GM19324 (cell line): ENCODE data around the gene ZBTB45.
A peak's percentile ranks its signal among the peaks of the same experiment; 100 is the strongest.
"Not testable (repeated sequence)": the region's sequence is repeated elsewhere in the genome, so short reads cannot be mapped to it uniquely, and the experiment has no call there.

Experiments used
- ATAC-seq: cut with Tn5 transposase; IDR thresholded peaks from one replicate; pipeline ENCODE4 v1.9.1; 2021; ENCODE audit warnings: mild to moderate bottlenecking, moderate library complexity; ENCODE audit not compliant: unreplicated experiment, low FRiP score

Gene ZBTB45

DNA sequence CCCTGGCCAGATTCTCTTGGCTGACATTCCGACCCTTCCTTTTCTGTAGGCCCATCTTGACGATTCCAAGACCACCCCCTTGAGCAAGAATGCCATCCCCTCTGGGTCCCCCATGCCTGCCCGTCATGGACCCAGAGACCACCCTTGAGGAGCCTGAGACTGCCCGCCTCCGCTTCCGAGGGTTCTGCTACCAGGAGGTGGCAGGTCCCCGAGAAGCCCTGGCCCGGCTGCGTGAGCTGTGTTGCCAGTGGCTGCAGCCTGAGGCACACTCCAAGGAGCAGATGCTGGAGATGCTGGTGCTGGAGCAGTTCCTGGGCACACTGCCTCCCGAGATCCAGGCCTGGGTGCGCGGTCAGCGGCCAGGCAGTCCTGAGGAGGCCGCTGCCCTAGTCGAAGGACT, 42.5 kb downstream of the ZBTB45 start:
- no peak for ATAC-seq

DNA sequence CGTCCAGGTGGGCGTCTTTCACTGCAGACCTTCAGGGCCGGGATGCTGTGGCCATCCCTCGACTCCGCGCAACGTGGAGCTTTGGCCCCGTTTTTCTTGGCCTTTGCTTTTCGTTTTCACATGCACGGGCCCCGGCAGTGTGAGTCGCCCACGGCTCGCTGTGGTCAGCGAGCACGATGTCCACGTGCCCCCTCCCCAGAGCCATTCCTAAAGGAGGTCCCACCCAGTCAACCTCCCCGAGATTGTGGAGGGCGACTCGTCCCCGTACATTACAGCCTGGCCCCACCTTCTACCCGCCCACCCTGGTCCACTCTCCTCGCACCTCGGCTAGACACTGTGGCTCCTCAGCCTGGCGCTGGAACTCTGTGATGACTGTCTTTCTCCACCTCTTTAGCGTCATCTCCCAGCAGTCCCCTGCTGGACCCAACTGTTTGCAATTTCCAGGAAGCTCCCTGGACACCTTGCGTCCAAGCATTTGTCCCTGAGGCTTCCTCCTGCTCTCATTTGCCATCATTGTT, 43.1 kb downstream of the ZBTB45 start:
- ATAC-seq = no peak

GRCh38 chr19:58475714-58476497, 43.7 kb downstream of the ZBTB45 start, which contains the start of gene ZNF446:
Gene ZNF446, plus strand, starts transcription at chr19:58476352. Its CDS starts 867 bp downstream, at chr19:58477219.
- ATAC-seq = peak; percentile 77

- no peak for ATAC-seq
Observed at GRCh38 chr19:58474997-58475713, 44.5 kb downstream of the ZBTB45 start.

DNA sequence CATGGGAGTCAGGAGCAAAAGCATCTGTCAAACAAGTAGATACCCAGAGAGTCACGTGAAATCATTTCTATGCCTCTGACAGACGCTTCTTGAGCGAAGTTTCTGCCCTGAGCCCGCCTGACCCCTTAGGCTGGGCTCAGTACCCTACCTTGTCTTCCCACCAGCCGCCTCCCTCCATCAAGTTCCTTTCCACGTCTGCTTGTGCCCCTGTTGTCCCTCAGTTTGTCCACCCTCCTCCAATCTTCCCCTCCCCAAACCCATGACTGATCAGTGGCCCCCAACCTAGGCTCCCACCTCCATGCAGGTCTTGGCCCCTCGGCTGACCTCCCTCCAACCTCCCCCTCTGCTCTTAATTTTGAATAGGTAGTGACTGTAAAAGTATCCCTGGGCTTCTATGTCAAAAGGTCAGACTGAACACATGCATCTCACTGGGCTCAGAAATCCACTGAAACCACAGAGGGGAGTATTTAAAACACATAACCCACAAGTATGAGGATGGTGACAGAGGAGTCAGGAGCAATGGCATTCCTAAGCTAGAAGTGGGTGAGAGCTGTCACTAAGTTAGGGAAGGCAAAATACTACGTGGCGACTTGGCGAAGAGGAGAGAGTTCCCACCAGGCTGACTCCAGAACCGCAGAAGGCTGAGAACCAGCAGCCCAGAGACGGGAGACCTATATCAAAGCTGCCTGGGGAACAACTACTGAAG, 45.2 kb downstream of the ZBTB45 start:
- ATAC-seq = no peak

DNA sequence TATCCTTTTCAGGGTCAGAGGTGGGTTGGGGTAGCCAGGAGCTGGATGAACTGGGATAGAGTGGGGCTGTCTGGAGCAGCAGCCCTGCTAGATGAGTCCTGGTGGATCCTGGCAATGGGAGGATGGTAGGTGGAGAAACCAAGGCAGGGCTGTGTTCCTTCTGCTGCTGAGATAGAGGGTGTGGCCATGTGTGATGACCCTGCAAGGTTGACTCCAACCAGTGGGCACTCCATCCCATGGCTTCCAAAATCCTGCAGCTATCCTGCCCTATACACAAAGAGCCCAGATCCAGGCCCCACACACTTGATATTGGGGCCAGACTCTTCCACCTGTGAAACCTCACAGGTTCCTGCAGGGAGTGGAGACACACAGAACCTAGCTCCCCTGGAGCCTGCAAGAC, 45.8 kb downstream of the ZBTB45 start:
- no peak for ATAC-seq

- ATAC-seq = no peak
Observed at GRCh38 chr19:58471736-58472135, 47.9 kb downstream of the ZBTB45 start.

DNA sequence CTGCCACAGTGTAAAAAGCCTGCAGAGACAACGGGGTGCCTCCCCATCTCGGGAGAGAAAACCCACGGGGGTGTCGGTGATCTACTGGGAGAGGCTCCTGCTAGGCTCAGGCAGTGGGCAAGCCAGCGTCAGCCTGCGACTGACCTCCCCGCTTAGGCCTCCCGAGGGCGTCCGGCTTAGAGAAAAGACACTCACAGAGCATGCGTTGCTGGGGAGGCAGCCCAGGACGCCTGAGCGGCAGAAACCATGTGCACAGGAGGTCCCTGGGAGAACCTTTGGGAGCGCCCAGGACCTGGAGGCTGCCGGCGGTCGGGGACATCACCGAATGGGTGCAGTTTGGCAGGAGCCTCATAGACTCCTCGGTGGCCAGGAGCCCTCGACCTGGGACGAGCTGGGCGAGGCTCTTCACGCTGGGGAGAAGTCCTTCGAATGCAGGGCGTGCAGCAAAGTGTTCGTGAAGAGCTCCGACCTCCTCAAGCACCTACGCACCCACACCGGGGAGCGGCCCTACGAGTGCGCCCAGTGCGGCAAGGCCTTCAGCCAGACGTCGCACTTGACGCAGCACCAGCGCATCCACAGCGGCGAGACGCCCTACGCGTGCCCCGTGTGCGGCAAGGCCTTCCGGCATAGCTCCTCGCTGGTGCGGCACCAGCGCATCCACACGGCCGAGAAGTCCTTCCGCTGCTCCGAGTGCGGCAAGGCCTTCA, 48.6 kb downstream of the ZBTB45 start:
- ATAC-seq = not testable (repeated sequence)

GRCh38 chr19:58469241-58470013, 50.2 kb downstream of the ZBTB45 start:
- ATAC-seq = no peak

- ATAC-seq = no peak
Observed at GRCh38 chr19:58468216-58468839, 51.3 kb downstream of the ZBTB45 start.

DNA sequence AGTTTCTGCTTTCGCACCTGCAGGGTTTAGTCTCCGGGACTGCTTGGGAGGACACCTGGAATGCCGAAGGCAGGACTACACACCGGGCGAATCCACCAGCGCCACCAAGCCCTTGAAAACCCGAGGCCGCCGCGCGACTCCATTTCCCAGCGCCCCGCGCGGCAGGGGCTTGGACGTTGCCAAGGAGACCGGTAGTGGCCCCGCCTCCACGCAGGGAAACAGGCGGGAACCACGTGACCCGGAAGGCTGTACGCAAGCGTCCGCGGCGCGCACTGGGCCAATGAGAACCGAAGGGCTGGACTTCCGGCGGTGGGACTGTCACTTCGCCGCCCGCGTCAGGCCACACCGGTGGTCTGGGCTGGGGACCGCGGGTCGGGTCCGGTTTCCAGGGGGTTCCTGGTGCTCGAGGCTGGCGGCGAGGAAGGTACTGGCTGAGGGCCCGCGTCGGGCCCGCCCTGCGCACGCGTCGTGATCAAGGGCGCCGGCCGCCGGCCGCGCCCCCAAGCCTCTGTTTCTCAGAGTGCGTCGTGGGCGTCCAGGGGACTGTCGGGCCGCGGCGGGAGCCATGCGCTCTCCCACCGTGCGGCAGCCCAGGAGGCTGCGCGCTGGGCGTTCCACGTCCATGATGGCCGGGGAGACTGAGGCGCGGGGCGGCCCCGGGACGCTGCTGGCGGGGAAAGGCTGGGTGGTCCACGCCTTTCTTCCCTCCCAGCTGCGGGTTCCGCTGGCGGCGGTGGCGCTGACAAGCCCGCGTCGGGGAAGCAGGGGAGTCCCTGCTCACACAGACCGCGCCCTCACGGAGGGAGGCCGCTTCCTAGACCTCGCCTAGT, 52.6 kb downstream of the ZBTB45 start, which contains the start of gene ZNF324:
TSS of gene ZNF324 (plus strand) at position 321 of the 830 bp plus-strand sequence. CDS start 2,106 bp downstream, outside the sequence.
- ATAC-seq = peak; percentile 94

GRCh38 chr19:58466089-58466759, 53.4 kb downstream of the ZBTB45 start:
- ATAC-seq = no peak
